Gastrocnemius medialis (tissue), 4 donors: ENCODE results near the gene MADCAM1. TPM values are rescaled to one million over a fixed set of nuclear protein-coding genes. Genes with fewer than 3 reads are reported as not detected.
A peak's percentile ranks its signal among the peaks of the same experiment; 100 is the strongest.

Experiments used
- ATAC-seq, 2 donors: fragments of 150-250 bp; one replicate each; pipeline ENCODE4 v1.9.1; 2016
- DNase-seq, 2 donors: peaks; one replicate each; pipeline ENCODE4 v3.0.0-alpha.2; 2019
- H3K27ac ChIP-seq, 4 donors: fragments of 200-600 bp; sonication (generic); 1 replicate in 1 of 4; 2 replicates in 3 of 4; pipeline ENCODE4 v1.5.1; 2016 to 2018; ENCODE audit warnings: mild to moderate bottlenecking in 2 of 4, moderate library complexity in 1 of 4
- H3K27me3 ChIP-seq, 3 donors: fragments of 200-600 bp; sonication (generic) in 2 of 3; 1 replicate in 1 of 3; 2 replicates in 2 of 3; pipeline versions ENCODE4 v1.5.1 to v1.6.0; 2016 to 2019; ENCODE audit warnings: mild to moderate bottlenecking in 1 of 3, moderate library complexity in 1 of 3
- H3K36me3 ChIP-seq, 2 donors: fragments of 200-600 bp; sonication (generic) in 1 of 2; one replicate each; pipeline ENCODE4 v1.5.1; 2017 to 2018
- H3K4me1 ChIP-seq, 2 donors: fragments of 200-600 bp; sonication (generic) in 1 of 2; one replicate each; pipeline ENCODE4 v1.5.1; 2016 to 2017; ENCODE audit warnings: mild to moderate bottlenecking in 2 of 2
- H3K4me3 ChIP-seq, 4 donors: fragments of 200-600 bp; sonication (generic) in 3 of 4; 1 replicate in 1 of 4; 2 replicates in 3 of 4; pipeline ENCODE4 v1.5.1; 2016 to 2019; ENCODE audit warnings: mild to moderate bottlenecking in 2 of 4
- H3K9me3 ChIP-seq, 3 donors: fragments of 200-600 bp; sonication (generic) in 2 of 3; 1 replicate in 1 of 3; 2 replicates in 2 of 3; pipeline ENCODE4 v1.5.1; 2016 to 2019
- POLR2A ChIP-seq, 2 donors: fragments of 450-650 bp; IDR thresholded peaks; one replicate each; pipeline ENCODE4 v1.6.1; 2017; ENCODE audit warnings: antibody characterized with exemption in 2 of 2, mild to moderate bottlenecking in 2 of 2, moderate library complexity in 2 of 2
- in situ Hi-C, 4 donors: fragments of 200-750 bp; cut with MboI; loops; one replicate each; pipeline versions ENCODE4 v1.15.0 to v1.8.0; 2017; ENCODE audit warnings: low sequenced_read_pairs in 4 of 4
- intact Hi-C: fragments of 100-400 bp; cut with DNase I; formaldehyde crosslinking; loops from one replicate; pipeline ENCODE4 v1.15.1; 2023; ENCODE audit warnings: low total_unique reads
- total RNA-seq, 4 donors: library from RNA; depleted of rRNA; stranded (reverse); fragments of >200 nt; gene quantifications; one replicate each; pipeline versions ENCODE4 v1.1.0 to v1.2.3, GENCODE V29; 2016
- TF ChIP-seq, protein P1 (sequence below), 5 experiments: fragments of 450-650 bp in 3 of 5; fragments of 200-600 bp in 2 of 5; sonication (generic) in 2 of 5; IDR thresholded peaks in 4 of 5; conservative IDR thresholded peaks in 1 of 5; 1 replicate in 4 of 5; 2 replicates in 1 of 5; pipeline ENCODE4 v1.5.1; 2016 to 2019; ENCODE audit warnings: antibody characterized with exemption in 5 of 5, mild to moderate bottlenecking in 3 of 5, moderate library complexity in 3 of 5

MADCAM1 gene
- total RNA-seq, 4 donors from 2014 or later = 0.18 TPM; not detected in 3

GRCh38 chr19:522726-523125 is 26.4 kb downstream of the MADCAM1 start:
- peaks cover 7 to 17% (median 14%) of the 10 kb centered on the region in 3 donors for H3K27me3 ChIP-seq
- H3K4me3 ChIP-seq = no peak overlapping the region
- DNase-seq = no peak
- no peaks in the 10 kb centered on the region for H3K9me3 ChIP-seq
- no peaks in the 10 kb centered on the region for H3K4me1 ChIP-seq
- in situ Hi-C loops (no loop called here), intact Hi-C loops (no loop called here)
- no peaks in the 10 kb centered on the region for H3K36me3 ChIP-seq
- ATAC-seq = no peak
- H3K27ac ChIP-seq = no peak overlapping the region
- TF ChIP-seq, protein P1, sequence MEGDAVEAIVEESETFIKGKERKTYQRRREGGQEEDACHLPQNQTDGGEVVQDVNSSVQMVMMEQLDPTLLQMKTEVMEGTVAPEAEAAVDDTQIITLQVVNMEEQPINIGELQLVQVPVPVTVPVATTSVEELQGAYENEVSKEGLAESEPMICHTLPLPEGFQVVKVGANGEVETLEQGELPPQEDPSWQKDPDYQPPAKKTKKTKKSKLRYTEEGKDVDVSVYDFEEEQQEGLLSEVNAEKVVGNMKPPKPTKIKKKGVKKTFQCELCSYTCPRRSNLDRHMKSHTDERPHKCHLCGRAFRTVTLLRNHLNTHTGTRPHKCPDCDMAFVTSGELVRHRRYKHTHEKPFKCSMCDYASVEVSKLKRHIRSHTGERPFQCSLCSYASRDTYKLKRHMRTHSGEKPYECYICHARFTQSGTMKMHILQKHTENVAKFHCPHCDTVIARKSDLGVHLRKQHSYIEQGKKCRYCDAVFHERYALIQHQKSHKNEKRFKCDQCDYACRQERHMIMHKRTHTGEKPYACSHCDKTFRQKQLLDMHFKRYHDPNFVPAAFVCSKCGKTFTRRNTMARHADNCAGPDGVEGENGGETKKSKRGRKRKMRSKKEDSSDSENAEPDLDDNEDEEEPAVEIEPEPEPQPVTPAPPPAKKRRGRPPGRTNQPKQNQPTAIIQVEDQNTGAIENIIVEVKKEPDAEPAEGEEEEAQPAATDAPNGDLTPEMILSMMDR (IDR thresholded peaks at IDR 0.05 in 4 of 5, conservative IDR thresholded peaks at IDR 0.05 in 1 of 5) = no peak
- TF ChIP-seq POLR2A (IDR thresholded peaks at IDR 0.05) = no peak

DNA sequence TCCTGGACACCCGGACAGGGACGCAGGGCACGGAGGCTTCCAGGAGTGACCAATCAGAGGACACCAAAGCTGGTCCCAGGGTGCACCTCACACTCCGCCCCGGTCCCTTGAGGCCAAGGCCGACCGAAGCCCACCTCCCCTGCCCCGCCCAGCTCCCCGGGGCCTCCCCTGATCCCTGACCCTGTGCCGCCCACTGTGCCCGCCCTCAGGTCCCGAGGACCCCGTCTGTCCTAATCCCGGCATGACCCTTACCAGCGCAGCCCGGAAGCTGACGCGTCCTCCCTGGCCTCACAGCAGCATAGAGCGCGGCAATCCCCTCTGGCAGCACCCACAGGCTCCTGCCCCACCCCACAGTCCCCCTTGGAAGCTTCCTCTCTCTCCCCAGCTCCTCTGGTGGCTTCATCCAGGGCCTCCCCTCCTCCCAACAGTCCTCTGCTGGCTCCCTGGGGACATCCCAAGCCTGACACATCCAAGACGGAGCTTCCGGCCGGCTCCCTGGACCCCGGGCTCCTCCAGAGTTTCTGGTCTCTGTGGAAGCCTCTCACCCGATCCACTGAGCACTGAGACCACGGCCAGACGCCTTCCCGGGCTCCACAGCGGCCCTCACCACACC is 27.9 kb downstream of the MADCAM1 start:
- H3K27me3 ChIP-seq = peaks cover 7 to 17% (median 14%) of the 10 kb centered on the region in 3 donors
- H3K27ac ChIP-seq = no peak overlapping the region
- TF ChIP-seq, protein P1 (IDR thresholded peaks at IDR 0.05 in 4 of 5, conservative IDR thresholded peaks at IDR 0.05 in 1 of 5) = no peak
- TF ChIP-seq POLR2A (IDR thresholded peaks at IDR 0.05) = no peak
- in situ Hi-C loops = no loop called here
- intact Hi-C loops = no loop called here
- ATAC-seq (peak in 1 of 2 donors; percentile 3), DNase-seq (no peak)
- H3K9me3 ChIP-seq = no peaks in the 10 kb centered on the region
- no peaks in the 10 kb centered on the region for H3K4me1 ChIP-seq
- H3K36me3 ChIP-seq = no peaks in the 10 kb centered on the region
- peak overlapping the region in 1 of 4 donors; percentile 29 for H3K4me3 ChIP-seq

DNA sequence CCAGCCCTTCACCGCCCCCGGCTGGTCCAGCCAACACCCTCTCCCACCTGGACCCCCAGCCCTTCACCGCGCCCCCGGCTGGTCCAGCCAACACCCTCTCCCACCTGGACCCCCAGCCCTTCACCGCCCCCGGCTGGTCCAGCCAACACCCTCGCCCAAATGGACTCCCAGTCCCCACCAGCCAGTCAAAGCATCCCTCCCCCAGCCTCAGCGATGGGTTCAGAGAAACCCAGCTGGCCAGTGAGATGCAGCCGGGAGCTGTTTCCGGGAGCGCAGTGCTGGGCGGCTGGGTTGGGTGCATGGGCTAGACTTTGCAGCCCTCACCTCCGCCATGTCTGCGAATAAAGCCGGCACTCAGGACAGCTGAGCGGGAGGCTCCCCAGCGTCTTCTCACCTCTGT is 28.7 kb downstream of the MADCAM1 start:
- in situ Hi-C loops (no loop called here), intact Hi-C loops (no loop called here)
- no peaks in the 10 kb centered on the region for H3K9me3 ChIP-seq
- DNase-seq (no peak), ATAC-seq (no peak)
- TF ChIP-seq POLR2A (IDR thresholded peaks at IDR 0.05) = no peak
- TF ChIP-seq, protein P1 (IDR thresholded peaks at IDR 0.05 in 4 of 5, conservative IDR thresholded peaks at IDR 0.05 in 1 of 5) = no peak
- no peaks in the 10 kb centered on the region for H3K4me1 ChIP-seq
- H3K36me3 ChIP-seq = no peaks in the 10 kb centered on the region
- H3K4me3 ChIP-seq = no peak overlapping the region
- H3K27ac ChIP-seq = no peak overlapping the region
- peaks cover 7 to 17% (median 14%) of the 10 kb centered on the region in 3 donors for H3K27me3 ChIP-seq

- Histone ChIP-seq H3K4me1 (peaks cover 3 to 6% of the 10 kb centered on the region in 2 donors), H3K9me3 (no peaks in the 10 kb centered on the region), H3K27ac (no peak overlapping the region), H3K27me3 (peaks cover 7 to 17% (median 14%) of the 10 kb centered on the region in 3 donors), H3K4me3 (no peak overlapping the region), H3K36me3 (no peaks in the 10 kb centered on the region)
- no peak for TF ChIP-seq POLR2A (IDR thresholded peaks at IDR 0.05)
- TF ChIP-seq, protein P1 (IDR thresholded peaks at IDR 0.05 in 4 of 5, conservative IDR thresholded peaks at IDR 0.05 in 1 of 5) = no peak
- in situ Hi-C loops (no loop called here), intact Hi-C loops (no loop called here)
- ATAC-seq (no peak), DNase-seq (no peak)
Measured at GRCh38 chr19:525857-526419, 29.7 kb downstream of the MADCAM1 start.
